Measurements from ENCODE around the gene BCL11B.

The BCL11B gene

GRCh38 chr14:99273766-99274345 lies 1.9 kb upstream of the BCL11B start:
- H2AFZ ChIP-seq (ENCODE audit: low read depth, low read length, severe bottlenecking): no peak overlapping the region
- H3K4me2 ChIP-seq (ENCODE audit: low read depth, low read length, poor library complexity, severe bottlenecking): no peak overlapping the region
- TF ChIP-seq EZH2phosphoT487 (conservative IDR thresholded peaks at IDR 0.05; ENCODE audit: low read length) (no peak), CTCF (IDR thresholded peaks at IDR 0.05; ENCODE audit: insufficient read depth, low read length, poor library complexity, severe bottlenecking) (no peak)
- no peaks in the 10 kb centered on the region for H3K9me2 ChIP-seq (replicated peaks; ENCODE audit: insufficient read depth, low read length)
- H4K20me1 ChIP-seq (ENCODE audit: low read depth, low read length): no peaks in the 10 kb centered on the region
- no peaks in the 10 kb centered on the region for H3F3A ChIP-seq (ENCODE audit: insufficient read depth)
- H3K27me3 ChIP-seq (ENCODE audit: low read length): no peaks in the 10 kb centered on the region
- no peaks in the 10 kb centered on the region for H3K79me2 ChIP-seq (ENCODE audit: insufficient read depth, low read length)
- no peaks in the 10 kb centered on the region for H3K36me3 ChIP-seq (ENCODE audit: low read length)
- no peak overlapping the region for H3K9ac ChIP-seq (ENCODE audit: low read length)
- no peak overlapping the region for H3K27ac ChIP-seq (ENCODE audit: low read depth, low read length)
- H3K4me3 ChIP-seq (ENCODE audit: insufficient read depth, low read length, poor library complexity, severe bottlenecking): no peak overlapping the region
- no peaks in the 10 kb centered on the region for H3K9me3 ChIP-seq (ENCODE audit: insufficient read depth, low read length)

GRCh38 chr14:99272899-99273765 lies 1.1 kb upstream of the BCL11B start:
- Histone ChIP-seq H3K4me3 (ENCODE audit: insufficient read depth, low read length, poor library complexity, severe bottlenecking) (no peak overlapping the region), H2AFZ (ENCODE audit: low read depth, low read length, severe bottlenecking) (no peak overlapping the region), H3K9me3 (ENCODE audit: insufficient read depth, low read length) (no peaks in the 10 kb centered on the region), H3K27me3 (ENCODE audit: low read length) (no peaks in the 10 kb centered on the region), H3K4me2 (ENCODE audit: low read depth, low read length, poor library complexity, severe bottlenecking) (no peak overlapping the region), H3K9me2 (replicated peaks; ENCODE audit: insufficient read depth, low read length) (no peaks in the 10 kb centered on the region), H3K36me3 (ENCODE audit: low read length) (no peaks in the 10 kb centered on the region), H3K79me2 (ENCODE audit: insufficient read depth, low read length) (no peaks in the 10 kb centered on the region), H3F3A (ENCODE audit: insufficient read depth) (no peaks in the 10 kb centered on the region), H3K9ac (ENCODE audit: low read length) (no peak overlapping the region), H3K27ac (ENCODE audit: low read depth, low read length) (no peak overlapping the region), H4K20me1 (ENCODE audit: low read depth, low read length) (no peaks in the 10 kb centered on the region)
- TF ChIP-seq EZH2phosphoT487 (conservative IDR thresholded peaks at IDR 0.05; ENCODE audit: low read length): no peak
- TF ChIP-seq CTCF (IDR thresholded peaks at IDR 0.05; ENCODE audit: insufficient read depth, low read length, poor library complexity, severe bottlenecking): no peak

- H3K4me2 ChIP-seq (ENCODE audit: low read depth, low read length, poor library complexity, severe bottlenecking): peak overlapping the region; percentile 41
- H3K9ac ChIP-seq (ENCODE audit: low read length): no peak overlapping the region
- no peak overlapping the region for H3K4me3 ChIP-seq (ENCODE audit: insufficient read depth, low read length, poor library complexity, severe bottlenecking)
- no peak overlapping the region for H2AFZ ChIP-seq (ENCODE audit: low read depth, low read length, severe bottlenecking)
- no peak for TF ChIP-seq CTCF (IDR thresholded peaks at IDR 0.05; ENCODE audit: insufficient read depth, low read length, poor library complexity, severe bottlenecking)
- no peak for TF ChIP-seq EZH2phosphoT487 (conservative IDR thresholded peaks at IDR 0.05; ENCODE audit: low read length)
- H3K9me2 ChIP-seq (replicated peaks; ENCODE audit: insufficient read depth, low read length): no peaks in the 10 kb centered on the region
- no peaks in the 10 kb centered on the region for H3F3A ChIP-seq (ENCODE audit: insufficient read depth)
- no peaks in the 10 kb centered on the region for H3K27me3 ChIP-seq (ENCODE audit: low read length)
- no peaks in the 10 kb centered on the region for H3K9me3 ChIP-seq (ENCODE audit: insufficient read depth, low read length)
- H3K36me3 ChIP-seq (ENCODE audit: low read length): no peaks in the 10 kb centered on the region
- H3K27ac ChIP-seq (ENCODE audit: low read depth, low read length): no peak overlapping the region
- H4K20me1 ChIP-seq (ENCODE audit: low read depth, low read length): no peaks in the 10 kb centered on the region
- no peaks in the 10 kb centered on the region for H3K79me2 ChIP-seq (ENCODE audit: insufficient read depth, low read length)
Observed at GRCh38 chr14:99272632-99272898, 568 bp upstream of the BCL11B start.

Data from SU-DHL-6 (cell line).